Measurements from ENCODE around the gene MYOCOS. TPM values are rescaled to one million over a fixed set of nuclear protein-coding genes. Genes with fewer than 3 reads are reported as not detected.

MYOCOS gene, protein sequence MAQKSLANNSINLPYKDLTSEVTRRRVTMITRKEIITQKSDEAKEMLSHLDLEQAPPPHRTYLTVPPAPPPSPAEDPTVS
- total RNA-seq (ENCODE audit: low replicate concordance): under 0.01 TPM in 1 of 2 replicates, not detected in the other

GRCh38 chr1:171622152-171622462, at the start of gene MYOCOS:
Gene MYOCOS, plus strand, starts transcription at chr1:171622243. Its CDS starts 1,641 bp downstream, at chr1:171623884.

GRCh38 chr1:171652234-171652822, 30.3 kb downstream of the MYOCOS start, which contains the start of gene MYOC:
Gene MYOC, minus strand, starts transcription at chr1:171652688. Its CDS starts 77 bp downstream, at chr1:171652611.

Other genes with a start within 250 kb of the MYOCOS start
- gene PRRC2C, start 136.7 kb upstream of the MYOCOS start, total RNA-seq (ENCODE audit: low replicate concordance): 22.6 and 34.5 TPM in 2 replicates
- 0.23 TPM in 2 replicates for gene MYOC, start 30.4 kb downstream of the MYOCOS start, total RNA-seq (ENCODE audit: low replicate concordance)
- 3.5 and 4.9 TPM in 2 replicates for gene VAMP4, start 119.8 kb downstream of the MYOCOS start, total RNA-seq (ENCODE audit: low replicate concordance)
- gene METTL13, start 159.4 kb downstream of the MYOCOS start, total RNA-seq (ENCODE audit: low replicate concordance): 24.4 and 34.9 TPM in 2 replicates
- gene DNM3, start 219.3 kb downstream of the MYOCOS start, total RNA-seq (ENCODE audit: low replicate concordance): 1.4 and 1.9 TPM in 2 replicates